Uterus (tissue), 4 donors: ENCODE results near the gene MLLT6. TPM values are rescaled to one million over a fixed set of nuclear protein-coding genes. Genes with fewer than 3 reads are reported as not detected.

Experiments used
- DNase-seq, 2 donors: peaks; one replicate each; pipeline ENCODE4 v3.0.0-alpha.2; 2019 to 2020
- H3K27ac ChIP-seq, 2 donors: fragments of 200-600 bp; sonication (generic); 1 replicate in 1 of 2; 2 replicates in 1 of 2; pipeline ENCODE4 v1.5.1; 2016 to 2018
- H3K27me3 ChIP-seq, 2 donors: fragments of 200-600 bp; sonication (generic); one replicate each; pipeline ENCODE4 v1.5.1; 2018 to 2019; ENCODE audit warnings: control low read depth in 1 of 2
- H3K36me3 ChIP-seq, 2 donors: fragments of 200-600 bp; sonication (generic); one replicate each; pipeline ENCODE4 v1.5.1; 2019; ENCODE audit warnings: control low read depth in 1 of 2
- H3K4me1 ChIP-seq, 2 donors: fragments of 200-600 bp; sonication (generic); one replicate each; pipeline ENCODE4 v1.5.1; 2018 to 2019; ENCODE audit warnings: control low read depth in 1 of 2
- H3K4me3 ChIP-seq, 2 donors: fragments of 200-600 bp; sonication (generic); 1 replicate in 1 of 2; 2 replicates in 1 of 2; pipeline ENCODE4 v1.5.1; 2018 to 2019; ENCODE audit warnings: mild to moderate bottlenecking in 1 of 2
- H3K9me3 ChIP-seq, 2 donors: fragments of 200-600 bp; sonication (generic); one replicate each; pipeline ENCODE4 v1.5.1; 2019; ENCODE audit warnings: control low read depth in 1 of 2
- POLR2A ChIP-seq, 2 donors: fragments of 450-650 bp; IDR thresholded peaks; one replicate each; pipeline ENCODE4 v1.6.1; 2016; ENCODE audit warnings: antibody characterized with exemption in 2 of 2, mild to moderate bottlenecking in 1 of 2, moderate library complexity in 1 of 2
- intact Hi-C: fragments of 100-400 bp; cut with DNase I; formaldehyde crosslinking; loops from one replicate; pipeline ENCODE4 v1.15.1; 2023; ENCODE audit warnings: low total_unique reads
- total RNA-seq, 4 donors: library from RNA; depleted of rRNA in 3 of 4; stranded (reverse); fragments of >200 nt in 3 of 4; gene quantifications; one replicate each; pipeline versions ENCODE4 v1.1.0 to v1.2.4, GENCODE V29; 2014 to 2023
- TF ChIP-seq, protein P1 (sequence below), 4 experiments: fragments of 200-600 bp in 2 of 4; fragments of 450-650 bp in 2 of 4; sonication (generic) in 2 of 4; IDR thresholded peaks; one replicate each; pipeline ENCODE4 v1.5.1; 2016 to 2019; ENCODE audit warnings: antibody characterized with exemption in 4 of 4, mild to moderate bottlenecking in 2 of 4, moderate library complexity in 1 of 4
- donor health status: DM: yes; HTN: yes; CAD: no.

Gene MLLT6
- total RNA-seq, 4 donors from 2014 or later, result 32.3 to 218 (median 60.3) TPM

GRCh38 chr17:38739305-38739704 lies 34.2 kb downstream of the MLLT6 start:
- Histone ChIP-seq H3K27me3 (no peaks in the 10 kb centered on the region), H3K4me1 (peaks cover 4 to 13% of the 10 kb centered on the region in 2 donors), H3K4me3 (no peak overlapping the region), H3K36me3 (no peaks in the 10 kb centered on the region), H3K27ac (no peak overlapping the region), H3K9me3 (no peaks in the 10 kb centered on the region)
- TF ChIP-seq, protein P1, sequence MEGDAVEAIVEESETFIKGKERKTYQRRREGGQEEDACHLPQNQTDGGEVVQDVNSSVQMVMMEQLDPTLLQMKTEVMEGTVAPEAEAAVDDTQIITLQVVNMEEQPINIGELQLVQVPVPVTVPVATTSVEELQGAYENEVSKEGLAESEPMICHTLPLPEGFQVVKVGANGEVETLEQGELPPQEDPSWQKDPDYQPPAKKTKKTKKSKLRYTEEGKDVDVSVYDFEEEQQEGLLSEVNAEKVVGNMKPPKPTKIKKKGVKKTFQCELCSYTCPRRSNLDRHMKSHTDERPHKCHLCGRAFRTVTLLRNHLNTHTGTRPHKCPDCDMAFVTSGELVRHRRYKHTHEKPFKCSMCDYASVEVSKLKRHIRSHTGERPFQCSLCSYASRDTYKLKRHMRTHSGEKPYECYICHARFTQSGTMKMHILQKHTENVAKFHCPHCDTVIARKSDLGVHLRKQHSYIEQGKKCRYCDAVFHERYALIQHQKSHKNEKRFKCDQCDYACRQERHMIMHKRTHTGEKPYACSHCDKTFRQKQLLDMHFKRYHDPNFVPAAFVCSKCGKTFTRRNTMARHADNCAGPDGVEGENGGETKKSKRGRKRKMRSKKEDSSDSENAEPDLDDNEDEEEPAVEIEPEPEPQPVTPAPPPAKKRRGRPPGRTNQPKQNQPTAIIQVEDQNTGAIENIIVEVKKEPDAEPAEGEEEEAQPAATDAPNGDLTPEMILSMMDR (IDR thresholded peaks at IDR 0.05), result no peak
- no peak for TF ChIP-seq POLR2A (IDR thresholded peaks at IDR 0.05)
- DNase-seq, result no peak
- intact Hi-C loops, result loop anchor here (5.0 kb wide), 1 partner anchor 62 kb away; no protein-coding TSS in a partner anchor

DNA sequence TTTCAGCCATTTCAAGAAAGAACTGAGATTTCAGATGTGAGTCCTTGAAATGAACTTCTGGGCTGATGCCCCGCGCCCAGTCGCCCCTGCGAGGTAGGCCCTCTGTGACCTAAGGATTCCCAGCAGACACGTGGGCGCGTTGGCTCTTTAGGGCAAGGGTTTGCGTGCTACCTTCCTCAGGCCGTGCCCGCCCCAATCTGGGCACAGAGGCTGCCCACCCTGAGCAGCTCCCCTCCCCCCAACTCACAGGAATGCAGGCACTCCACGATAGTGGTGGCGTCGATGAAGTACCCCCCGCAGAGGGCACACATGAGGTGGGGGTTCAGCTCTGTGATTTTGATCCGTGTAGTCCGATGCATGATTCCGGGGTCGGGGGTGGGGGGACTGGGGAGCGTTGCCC lies 35.0 kb downstream of the MLLT6 start:
- no peaks in the 10 kb centered on the region for H3K9me3 ChIP-seq
- no peak overlapping the region for H3K27ac ChIP-seq
- no peak for DNase-seq
- H3K36me3 ChIP-seq, result no peaks in the 10 kb centered on the region
- H3K27me3 ChIP-seq, result no peaks in the 10 kb centered on the region
- no peak for TF ChIP-seq POLR2A (IDR thresholded peaks at IDR 0.05)
- TF ChIP-seq, protein P1 (IDR thresholded peaks at IDR 0.05), result no peak
- H3K4me3 ChIP-seq, result no peak overlapping the region
- intact Hi-C loops, result no loop called here
- peaks cover 4 to 13% of the 10 kb centered on the region in 2 donors for H3K4me1 ChIP-seq

DNA sequence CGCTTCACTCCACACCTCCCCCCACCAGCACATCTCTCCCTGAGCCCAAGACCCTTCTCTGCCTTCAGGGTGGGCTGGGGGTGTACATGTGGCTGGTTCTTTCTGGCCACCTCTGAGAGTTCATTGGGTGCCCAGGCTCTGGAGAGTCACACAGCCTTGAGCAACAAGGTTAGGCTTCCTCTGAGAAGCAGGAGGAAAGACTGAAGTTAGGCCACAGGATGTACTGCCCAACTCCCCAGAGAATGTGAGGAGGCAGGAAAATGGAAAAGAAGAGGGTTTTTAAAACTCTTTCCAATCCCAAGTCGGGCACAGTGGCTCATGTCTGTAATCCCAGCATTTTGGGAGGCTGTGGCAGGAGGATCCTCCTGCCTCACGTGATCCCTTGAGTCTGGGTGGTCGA lies 35.7 kb downstream of the MLLT6 start:
- peaks cover 4 to 13% of the 10 kb centered on the region in 2 donors for H3K4me1 ChIP-seq
- no peaks in the 10 kb centered on the region for H3K27me3 ChIP-seq
- no peak for TF ChIP-seq POLR2A (IDR thresholded peaks at IDR 0.05)
- TF ChIP-seq, protein P1 (IDR thresholded peaks at IDR 0.05), result no peak
- intact Hi-C loops, result no loop called here
- no peak overlapping the region for H3K4me3 ChIP-seq
- no peak for DNase-seq
- no peaks in the 10 kb centered on the region for H3K9me3 ChIP-seq
- H3K36me3 ChIP-seq, result no peaks in the 10 kb centered on the region
- no peak overlapping the region for H3K27ac ChIP-seq

- intact Hi-C loops, result no loop called here
- TF ChIP-seq, protein P1 (IDR thresholded peaks at IDR 0.05), result no peak
- TF ChIP-seq POLR2A (IDR thresholded peaks at IDR 0.05), result no peak
- H3K36me3 ChIP-seq, result no peaks in the 10 kb centered on the region
- no peaks in the 10 kb centered on the region for H3K27me3 ChIP-seq
- no peak overlapping the region for H3K4me3 ChIP-seq
- H3K27ac ChIP-seq, result peak overlapping the region; percentile 54 to 80
- no peak for DNase-seq
- H3K9me3 ChIP-seq, result no peaks in the 10 kb centered on the region
- H3K4me1 ChIP-seq, result peaks cover 4 to 16% of the 10 kb centered on the region in 2 donors
Observed at GRCh38 chr17:38741461-38741860, 36.4 kb downstream of the MLLT6 start.

- Histone ChIP-seq H3K36me3 (no peaks in the 10 kb centered on the region), H3K27ac (peak overlapping the region; percentile 54 to 80), H3K27me3 (no peaks in the 10 kb centered on the region), H3K4me3 (no peak overlapping the region), H3K4me1 (peaks cover 4 to 22% of the 10 kb centered on the region in 2 donors), H3K9me3 (no peaks in the 10 kb centered on the region)
- TF ChIP-seq, protein P1 (IDR thresholded peaks at IDR 0.05), result no peak
- TF ChIP-seq POLR2A (IDR thresholded peaks at IDR 0.05), result no peak
- intact Hi-C loops, result no loop called here
- DNase-seq, result peak in 1 of 2 donors; percentile 77
Observed at GRCh38 chr17:38741921-38742410, 36.9 kb downstream of the MLLT6 start.
